Liver (tissue), 9 donors: Measurements from ENCODE around the gene RASGRF1. TPM values are rescaled to one million over a fixed set of nuclear protein-coding genes. Genes with fewer than 3 reads are reported as not detected.

Source experiments
- DNase-seq: peaks from one replicate; pipeline ENCODE4 v3.0.0-alpha.2; 2017; ENCODE audit warnings: low spot score
- H3K27ac ChIP-seq, 2 donors: one replicate each; pipeline ENCODE4 v1.7.0; 2013; ENCODE audit warnings: inconsistent platforms in 2 of 2, low read length in 2 of 2, control low read depth in 1 of 2, low read depth in 1 of 2, mild to moderate bottlenecking in 1 of 2
- H3K27me3 ChIP-seq, 4 donors: one replicate each; pipeline versions ENCODE4 v1.6.1 to v1.7.0; 2013; ENCODE audit warnings: low read length in 3 of 4, inconsistent platforms in 1 of 4, mild to moderate bottlenecking in 1 of 4, moderate library complexity in 1 of 4; ENCODE audit not compliant: control insufficient read depth in 4 of 4, insufficient read depth in 4 of 4
- H3K36me3 ChIP-seq, 4 donors: one replicate each; pipeline versions ENCODE4 v1.6.1 to v1.7.0; 2013; ENCODE audit warnings: low read length in 3 of 4, mild to moderate bottlenecking in 3 of 4, low read depth in 1 of 4, moderate library complexity in 1 of 4; ENCODE audit not compliant: control insufficient read depth in 4 of 4, insufficient read depth in 3 of 4
- H3K4me1 ChIP-seq, 4 donors: one replicate each; pipeline versions ENCODE4 v1.6.1 to v1.7.0; 2013; ENCODE audit warnings: low read length in 3 of 4, mild to moderate bottlenecking in 3 of 4, moderate library complexity in 1 of 4; ENCODE audit not compliant: control insufficient read depth in 4 of 4, insufficient read depth in 4 of 4
- H3K4me3 ChIP-seq, 3 donors: one replicate each; pipeline versions ENCODE4 v1.6.1 to v1.7.0; 2013; ENCODE audit warnings: low read length in 3 of 3, control low read depth in 1 of 3, low read depth in 1 of 3, mild to moderate bottlenecking in 1 of 3
- H3K9ac ChIP-seq, 2 donors: one replicate each; pipeline ENCODE4 v1.7.0; 2013; ENCODE audit warnings: low read length in 2 of 2, mild to moderate bottlenecking in 2 of 2, moderate library complexity in 2 of 2, control low read depth in 1 of 2, low read depth in 1 of 2
- H3K9me3 ChIP-seq, 4 donors: one replicate each; pipeline versions ENCODE4 v1.6.1 to v1.7.0; 2013; ENCODE audit warnings: low read length in 3 of 4; ENCODE audit not compliant: control insufficient read depth in 4 of 4
- ATF3 ChIP-seq: IDR thresholded peaks from 2 replicates; pipeline ENCODE4 v1.6.1; 2016; ENCODE audit warnings: antibody characterized with exemption
- CTCF ChIP-seq: fragments of 150-350 bp; IDR thresholded peaks from 2 replicates; pipeline ENCODE4 v1.5.1; 2017; ENCODE audit warnings: improper control_type of control experiment, low read depth, low read length; ENCODE audit not compliant: missing input control
- EGR1 ChIP-seq, 2 donors: IDR thresholded peaks; 2 replicates each; pipeline ENCODE4 v1.6.1; 2016 to 2018; ENCODE audit warnings: antibody characterized with exemption in 2 of 2, low read depth in 2 of 2
- FOXA1 ChIP-seq: IDR thresholded peaks from 2 replicates; pipeline ENCODE4 v1.6.1; 2016; ENCODE audit warnings: antibody characterized with exemption
- FOXA2 ChIP-seq: IDR thresholded peaks from 2 replicates; pipeline ENCODE4 v1.6.1; 2016; ENCODE audit warnings: antibody characterized with exemption
- HNF4A ChIP-seq, 2 donors: conservative IDR thresholded peaks; 2 replicates each; pipeline ENCODE4 v1.6.1; 2016; ENCODE audit warnings: antibody characterized with exemption in 2 of 2, mild to moderate bottlenecking in 2 of 2
- HNF4G ChIP-seq: IDR thresholded peaks from 2 replicates; pipeline ENCODE4 v1.6.1; 2016; ENCODE audit warnings: antibody characterized with exemption
- MAX ChIP-seq: IDR thresholded peaks from 2 replicates; pipeline ENCODE4 v1.6.1; 2016; ENCODE audit warnings: antibody characterized with exemption
- RAD21 ChIP-seq, 2 donors: IDR thresholded peaks; 2 replicates each; pipeline ENCODE4 v1.6.1; 2016; ENCODE audit warnings: antibody characterized with exemption in 2 of 2, mild to moderate bottlenecking in 2 of 2
- REST ChIP-seq: IDR thresholded peaks from 2 replicates; pipeline ENCODE4 v1.6.1; 2016; ENCODE audit warnings: antibody characterized with exemption, mild to moderate bottlenecking
- RXRA ChIP-seq, 2 donors: IDR thresholded peaks; 2 replicates each; pipeline ENCODE4 v1.6.1; 2017 to 2018; ENCODE audit warnings: antibody characterized with exemption in 2 of 2, mild to moderate bottlenecking in 1 of 2
- TAF1 ChIP-seq: conservative IDR thresholded peaks from 2 replicates; pipeline ENCODE4 v1.6.1; 2016; ENCODE audit warnings: antibody characterized with exemption, mild to moderate bottlenecking
- YY1 ChIP-seq: IDR thresholded peaks from 2 replicates; pipeline ENCODE4 v1.6.1; 2016; ENCODE audit warnings: antibody characterized with exemption, mild to moderate bottlenecking
- ZBTB33 ChIP-seq: IDR thresholded peaks from 2 replicates; pipeline ENCODE4 v1.6.1; 2016; ENCODE audit warnings: antibody characterized with exemption
- WGBS: extraction: QIAGEN DNeasy Blood & Tissue Kit; methylation state at CpG from one replicate; pipeline ENCODE4 v1.1.7; 2013; 5-methylcytosine and 5-hydroxymethylcytosine counted together
- polyA plus RNA-seq, 2 donors: library from polyadenylated mRNA; stranded (reverse) in 1 of 2; unstranded in 1 of 2; fragments of 200-250 nt in 1 of 2; fragments of >200 nt in 1 of 2; fragmentation: Nextera tagmentation in 1 of 2; extraction: Ambion mirVana in 1 of 2; gene quantifications; one replicate each; pipeline versions ENCODE4 v1.2.1 to v1.2.3, GENCODE V29; 2013 to 2015
- total RNA-seq, 2 donors: library from RNA; depleted of rRNA; stranded (reverse); fragments of >200 nt; gene quantifications; one replicate each; pipeline ENCODE4 v1.2.3, GENCODE V29; 2014
- donor health status: healthy.
- donor health status: healthy.
- donor health status: healthy.
- donor health status: healthy.
- donor health status: healthy.

Gene RASGRF1
- total and polyA plus RNA-seq, 4 donors: 0.28 TPM; not detected in 3

- no peak for DNase-seq
- TF ChIP-seq ATF3: no peak
- no peak for TF ChIP-seq RAD21 (IDR thresholded peaks at IDR 0.05)
- no peak for TF ChIP-seq YY1
- TF ChIP-seq CTCF: no peak
- TF ChIP-seq FOXA1: no peak
- TF ChIP-seq RXRA (IDR thresholded peaks at IDR 0.05): no peak
- Histone ChIP-seq H3K27me3 (no peaks in the 10 kb centered on the region), H3K27ac (no peak overlapping the region), H3K4me3 (no peak overlapping the region), H3K9me3 (no peaks in the 10 kb centered on the region), H3K9ac (no peak overlapping the region), H3K4me1 (no peaks in the 10 kb centered on the region), H3K36me3 (no peaks in the 10 kb centered on the region)
- 67% methylated on average over 2 of the region's 2 CpGs for WGBS
Measured at GRCh38 chr15:79053894-79054293, 36.7 kb downstream of the RASGRF1 start.

GRCh38 chr15:79051941-79052731 is 38.4 kb downstream of the RASGRF1 start:
- Histone ChIP-seq H3K27ac (no peak overlapping the region), H3K9me3 (no peaks in the 10 kb centered on the region), H3K4me1 (no peaks in the 10 kb centered on the region), H3K36me3 (no peaks in the 10 kb centered on the region), H3K27me3 (no peaks in the 10 kb centered on the region), H3K4me3 (no peak overlapping the region), H3K9ac (no peak overlapping the region)
- 80% methylated on average over 3 of the region's 3 CpGs for WGBS
- TF ChIP-seq RAD21 (IDR thresholded peaks at IDR 0.05): no peak
- TF ChIP-seq TAF1: no peak
- no peak for TF ChIP-seq EGR1 (IDR thresholded peaks at IDR 0.05; ENCODE audit: low read depth in 2 of 2)
- no peak for TF ChIP-seq MAX
- no peak for TF ChIP-seq HNF4A (conservative IDR thresholded peaks at IDR 0.05)
- no peak for TF ChIP-seq RXRA (IDR thresholded peaks at IDR 0.05)
- DNase-seq: no peak

- no peaks in the 10 kb centered on the region for H3K36me3 ChIP-seq
- H3K4me3 ChIP-seq: no peak overlapping the region
- no peaks in the 10 kb centered on the region for H3K4me1 ChIP-seq
- 91% methylated on average over 6 of the region's 6 CpGs for WGBS
- no peak overlapping the region for H3K9ac ChIP-seq
- no peaks in the 10 kb centered on the region for H3K27me3 ChIP-seq
- DNase-seq: no peak
- H3K9me3 ChIP-seq: no peaks in the 10 kb centered on the region
- no peak overlapping the region for H3K27ac ChIP-seq
- TF ChIP-seq REST: no peak
- TF ChIP-seq CTCF: no peak
- TF ChIP-seq ZBTB33: no peak
- TF ChIP-seq MAX: no peak
- no peak for TF ChIP-seq HNF4G
- no peak for TF ChIP-seq HNF4A (conservative IDR thresholded peaks at IDR 0.05)
- no peak for TF ChIP-seq TAF1
- TF ChIP-seq FOXA2: no peak
- no peak for TF ChIP-seq FOXA1
- TF ChIP-seq YY1: no peak
- TF ChIP-seq ATF3: no peak
- TF ChIP-seq RXRA (IDR thresholded peaks at IDR 0.05): no peak
- no peak for TF ChIP-seq EGR1 (IDR thresholded peaks at IDR 0.05; ENCODE audit: low read depth in 2 of 2)
Measured at GRCh38 chr15:79051029-79051428, 39.6 kb downstream of the RASGRF1 start.
